ENCODE measurements around the gene PADI4.

Gene PADI4

GRCh38 chr1:17307946-17308345, at the start of gene PADI4:
TSS of gene PADI4 (plus strand) at chr1:17308197. CDS start at chr1:17308223, 26 bp downstream.
- no peak for FAIRE-seq

GRCh38 chr1:17258758-17259130, 49.3 kb upstream of the PADI4 start:
- no peak for FAIRE-seq

- FAIRE-seq, result no peak
Measured at GRCh38 chr1:17259233-17259873, 48.6 kb upstream of the PADI4 start.

- FAIRE-seq, result no peak
Measured at GRCh38 chr1:17260264-17260663, 47.7 kb upstream of the PADI4 start.

GRCh38 chr1:17260738-17261137, 47.3 kb upstream of the PADI4 start:
- no peak for FAIRE-seq

GRCh38 chr1:17263936-17264335, 44.1 kb upstream of the PADI4 start:
- no peak for FAIRE-seq

- no peak for FAIRE-seq
Measured at GRCh38 chr1:17264470-17264869, 43.5 kb upstream of the PADI4 start.

- FAIRE-seq, result no peak
Measured at GRCh38 chr1:17265162-17265561, 42.8 kb upstream of the PADI4 start.

GRCh38 chr1:17265950-17266349, 42.0 kb upstream of the PADI4 start:
- FAIRE-seq, result no peak

GRCh38 chr1:17270891-17271765, 36.9 kb upstream of the PADI4 start:
- no peak for FAIRE-seq

GRCh38 chr1:17272066-17272465, 35.9 kb upstream of the PADI4 start:
- no peak for FAIRE-seq

GRCh38 chr1:17272646-17273045, 35.4 kb upstream of the PADI4 start:
- FAIRE-seq, result no peak

- FAIRE-seq, result no peak
Measured at GRCh38 chr1:17273096-17273495, 34.9 kb upstream of the PADI4 start.

- FAIRE-seq, result no peak
Measured at GRCh38 chr1:17274186-17275170, 33.5 kb upstream of the PADI4 start.

- no peak for FAIRE-seq
Measured at GRCh38 chr1:17276568-17276967, 31.4 kb upstream of the PADI4 start.

- FAIRE-seq, result no peak
Measured at GRCh38 chr1:17277511-17278159, 30.4 kb upstream of the PADI4 start.

GRCh38 chr1:17278996-17279830, 28.8 kb upstream of the PADI4 start:
- FAIRE-seq, result no peak

GRCh38 chr1:17280436-17280835, 27.6 kb upstream of the PADI4 start:
- no peak for FAIRE-seq

- FAIRE-seq, result no peak
Measured at GRCh38 chr1:17280894-17281293, 27.1 kb upstream of the PADI4 start.

- FAIRE-seq, result no peak
Measured at GRCh38 chr1:17281775-17282181, 26.2 kb upstream of the PADI4 start.

GRCh38 chr1:17282836-17283235, 25.2 kb upstream of the PADI4 start:
- no peak for FAIRE-seq

- FAIRE-seq, result no peak
Measured at GRCh38 chr1:17286646-17287045, 21.4 kb upstream of the PADI4 start.
